Left cardiac atrium (tissue), 4 donors: Measurements from ENCODE around the gene NIBAN1. TPM values are rescaled to one million over a fixed set of nuclear protein-coding genes. Genes with fewer than 3 reads are reported as not detected.
"Not testable (repeated sequence)": the region's sequence is repeated elsewhere in the genome, so short reads cannot be mapped to it uniquely, and the experiment has no call there.

ENCODE experiments used
- ATAC-seq, 2 donors: fragments of 200-7000 bp; cut with Tn5 transposase; one replicate each; pipeline ENCODE4 v1.9.1; 2020; ENCODE audit warnings: mild to moderate bottlenecking in 2 of 2, moderate library complexity in 2 of 2
- DNase-seq: peaks from one replicate; pipeline ENCODE4 v3.0.0-alpha.2; 2020
- intact Hi-C, 2 donors: fragments of 100-400 bp; cut with DNase I; formaldehyde crosslinking; loops; one replicate each; pipeline versions ENCODE4 v1.14.1 to v1.15.1; 2022 to 2023
- total RNA-seq, 2 donors: library from RNA; stranded (reverse); fragmentation: NEBNext Ultra II Directional; extraction: Animal tissue kit (Norgen Biotek cat#: 25700); gene quantifications; one replicate each; pipeline ENCODE4 v1.2.1, GENCODE V29; 2021
- donor health status: DM: no; HTN: yes; CAD: no.
- donor health status: DM: no; HTN: yes; CAD: no; lungs with severe emphysema.
- donor health status: DM: yes; HTN: yes; CAD: no.
- donor health status: Dilated cardiomyopathy.

The NIBAN1 gene
- total RNA-seq, 2 donors from 2014 or later: 281 to 313 TPM

GRCh38 chr1:184975208-184975870 is 1.0 kb upstream of the NIBAN1 start:
- intact Hi-C loops: loop anchor here in 1 of 2 donors (5.0 kb wide), 1 partner anchor 88 kb away; no protein-coding TSS in a partner anchor
- DNase-seq (no peak), ATAC-seq (no peak)

- no peak for DNase-seq
- intact Hi-C loops: loop anchor here (5.0 kb wide), 2 partner anchors 87 to 92 kb away; no protein-coding TSS in a partner anchor
- no peak for ATAC-seq
Observed at GRCh38 chr1:184974837-184975115, 468 bp upstream of the NIBAN1 start.

- intact Hi-C loops: loop anchor here in 1 of 2 donors (5.0 kb wide), 1 partner anchor 91 kb away; no protein-coding TSS in a partner anchor
- DNase-seq (peak; percentile 52), ATAC-seq (peak; percentile 64 to 74)
Observed at GRCh38 chr1:184973272-184974055, 844 bp downstream of the NIBAN1 start.

GRCh38 chr1:184972315-184973055 is 1.8 kb downstream of the NIBAN1 start:
- intact Hi-C loops: loop anchor here in 1 of 2 donors (5.0 kb wide), 1 partner anchor 90 kb away; no protein-coding TSS in a partner anchor
- ATAC-seq: no peak

GRCh38 chr1:184971522-184972265 is 2.6 kb downstream of the NIBAN1 start:
- intact Hi-C loops: loop anchor here in 1 of 2 donors (5.0 kb wide), 1 partner anchor 89 kb away; no protein-coding TSS in a partner anchor
- no peak for ATAC-seq
- no peak for DNase-seq

More at GRCh38 chr1:184972315-184973055, 1.8 kb downstream of the NIBAN1 start:
- DNase-seq: no peak

- no peak for ATAC-seq
- intact Hi-C loops: loop anchor here in 1 of 2 donors (5.0 kb wide), 1 partner anchor 88 kb away; no protein-coding TSS in a partner anchor
Observed at GRCh38 chr1:184970691-184971161, 3.6 kb downstream of the NIBAN1 start.

GRCh38 chr1:184966989-184967388 is 7.3 kb downstream of the NIBAN1 start:
- intact Hi-C loops: no loop called here
- ATAC-seq (no peak), DNase-seq (no peak)

More at GRCh38 chr1:184970691-184971161, 3.6 kb downstream of the NIBAN1 start:
- no peak for DNase-seq

GRCh38 chr1:184965944-184966860 is 8.1 kb downstream of the NIBAN1 start:
- intact Hi-C loops: no loop called here
- ATAC-seq: no peak
- DNase-seq: no peak

GRCh38 chr1:184965439-184965838 is 8.9 kb downstream of the NIBAN1 start:
- no peak for ATAC-seq
- no peak for DNase-seq
- intact Hi-C loops: no loop called here

- ATAC-seq (peak; percentile 79 to 81), DNase-seq (no peak)
- intact Hi-C loops: no loop called here
Observed at GRCh38 chr1:184959626-184960025, 14.7 kb downstream of the NIBAN1 start.

- DNase-seq: peak; percentile 38
- peak; percentile 85 to 87 for ATAC-seq
- intact Hi-C loops: no loop called here
Observed at GRCh38 chr1:184958554-184959353, 15.6 kb downstream of the NIBAN1 start.

GRCh38 chr1:184957901-184958300 is 16.4 kb downstream of the NIBAN1 start:
- DNase-seq, ATAC-seq, intact Hi-C loops: not testable (repeated sequence)

GRCh38 chr1:184956999-184957700 is 17.2 kb downstream of the NIBAN1 start:
- ATAC-seq: no peak
- intact Hi-C loops: no loop called here
- no peak for DNase-seq

GRCh38 chr1:184954232-184954995 is 19.9 kb downstream of the NIBAN1 start:
- DNase-seq: no peak
- intact Hi-C loops: no loop called here
- ATAC-seq: no peak

GRCh38 chr1:184953600-184954219 is 20.6 kb downstream of the NIBAN1 start:
- ATAC-seq (peak in 1 of 2 donors; percentile 14), DNase-seq (no peak)
- intact Hi-C loops: no loop called here
